Astrocyte (in vitro differentiated cells and primary cell): ENCODE results near the gene BMPR1B. TPM values are rescaled to one million over a fixed set of nuclear protein-coding genes. Genes with fewer than 3 reads are reported as not detected.

Experiments used
- DNase-seq: peaks from one replicate; pipeline ENCODE4 v3.0.0-alpha.2; 2010; ENCODE audit warnings: low read depth
- FAIRE-seq: peaks from 2 replicates; lab custom pipeline; 2011; peaks lifted over from hg19 to GRCh38; lab: Jason Lieb, UNC
- H2AFZ ChIP-seq: 2 replicates; pipeline ENCODE4 v1.6.0; 2012; ENCODE audit warnings: low read depth, low read length, inconsistent platforms
- H3K27ac ChIP-seq: 2 replicates; pipeline ENCODE4 v1.5.1; 2011; ENCODE audit warnings: low read depth, low read length, inconsistent platforms
- H3K27me3 ChIP-seq: 2 replicates; pipeline ENCODE4 v1.6.0; 2011; ENCODE audit warnings: low read length, inconsistent platforms; ENCODE audit not compliant: insufficient read depth
- H3K36me3 ChIP-seq: 2 replicates; pipeline ENCODE4 v1.5.1; 2011; ENCODE audit warnings: low read length, inconsistent platforms; ENCODE audit not compliant: insufficient read depth
- H3K4me1 ChIP-seq: 2 replicates; pipeline ENCODE4 v1.5.1; 2011; ENCODE audit warnings: low read length, inconsistent platforms; ENCODE audit not compliant: insufficient read depth
- H3K4me2 ChIP-seq: 2 replicates; pipeline ENCODE4 v1.6.0; 2012; ENCODE audit warnings: low read length, inconsistent platforms
- H3K4me3 ChIP-seq: 2 replicates; pipeline ENCODE4 v1.5.1; 2011; ENCODE audit warnings: low read depth, mild to moderate bottlenecking, low read length, inconsistent platforms; ENCODE audit not compliant: insufficient read depth
- H3K79me2 ChIP-seq: 2 replicates; pipeline ENCODE4 v1.6.0; 2012; ENCODE audit warnings: mild to moderate bottlenecking, low read length, inconsistent platforms; ENCODE audit not compliant: insufficient read depth
- H3K9ac ChIP-seq: 2 replicates; pipeline ENCODE4 v1.6.0; 2012; ENCODE audit warnings: mild to moderate bottlenecking, low read length, inconsistent platforms
- H3K9me3 ChIP-seq: 2 replicates; pipeline ENCODE4 v1.5.1; 2012; ENCODE audit warnings: low read depth, mild to moderate bottlenecking, low read length, inconsistent platforms; ENCODE audit not compliant: insufficient read depth
- H4K20me1 ChIP-seq: 2 replicates; pipeline ENCODE4 v1.6.0; 2012; ENCODE audit warnings: low read length, inconsistent platforms; ENCODE audit not compliant: insufficient read depth
- H3K27ac Mint-ChIP-seq: one replicate; pipeline ENCODE4 v1.8.0; 2021; ENCODE audit warnings: mild to moderate bottlenecking, mixed read lengths; ENCODE audit not compliant: unreplicated experiment
- H3K27me3 Mint-ChIP-seq: one replicate; pipeline ENCODE4 v1.8.0; 2021; ENCODE audit warnings: low read depth, mixed read lengths; ENCODE audit not compliant: unreplicated experiment
- H3K36me3 Mint-ChIP-seq: one replicate; pipeline ENCODE4 v1.8.0; 2021; ENCODE audit warnings: low read depth, mixed read lengths; ENCODE audit not compliant: unreplicated experiment
- H3K4me1 Mint-ChIP-seq: one replicate; pipeline ENCODE4 v1.8.0; 2021; ENCODE audit warnings: low read depth, mixed read lengths; ENCODE audit not compliant: unreplicated experiment
- H3K4me3 Mint-ChIP-seq: one replicate; pipeline ENCODE4 v1.8.0; 2021; ENCODE audit warnings: mild to moderate bottlenecking, moderate library complexity, mixed read lengths; ENCODE audit not compliant: unreplicated experiment
- H3K9me3 Mint-ChIP-seq: one replicate; pipeline ENCODE4 v1.8.0; 2021; ENCODE audit warnings: mild to moderate bottlenecking, mixed read lengths; ENCODE audit not compliant: unreplicated experiment
- EZH2 ChIP-seq: IDR thresholded peaks from 2 replicates; pipeline ENCODE4 v1.6.1; 2012; ENCODE audit warnings: mild to moderate bottlenecking, low read length, inconsistent platforms; ENCODE audit not compliant: insufficient read depth
- total RNA-seq: library from RNA; stranded (reverse); gene quantifications from 2 replicates; pipeline ENCODE4 v1.2.1, GENCODE V29; 2021
- TF ChIP-seq, protein P1 (sequence below): IDR thresholded peaks from 2 replicates; pipeline ENCODE4 v1.5.1; 2011; ENCODE audit warnings: low read depth, mild to moderate bottlenecking, inconsistent platforms, low read length, moderate library complexity; ENCODE audit not compliant: insufficient read depth

The BMPR1B gene
- total RNA-seq, 1 donor from 2014 or later: 14.1 TPM

- H2AFZ ChIP-seq: no peak overlapping the region
- H3K9ac ChIP-seq: no peak overlapping the region
- H3K27ac Mint-ChIP-seq: no peak overlapping the region
- H4K20me1 ChIP-seq: no peaks in the 10 kb centered on the region
- TF ChIP-seq EZH2: no peak
- TF ChIP-seq, protein P1, sequence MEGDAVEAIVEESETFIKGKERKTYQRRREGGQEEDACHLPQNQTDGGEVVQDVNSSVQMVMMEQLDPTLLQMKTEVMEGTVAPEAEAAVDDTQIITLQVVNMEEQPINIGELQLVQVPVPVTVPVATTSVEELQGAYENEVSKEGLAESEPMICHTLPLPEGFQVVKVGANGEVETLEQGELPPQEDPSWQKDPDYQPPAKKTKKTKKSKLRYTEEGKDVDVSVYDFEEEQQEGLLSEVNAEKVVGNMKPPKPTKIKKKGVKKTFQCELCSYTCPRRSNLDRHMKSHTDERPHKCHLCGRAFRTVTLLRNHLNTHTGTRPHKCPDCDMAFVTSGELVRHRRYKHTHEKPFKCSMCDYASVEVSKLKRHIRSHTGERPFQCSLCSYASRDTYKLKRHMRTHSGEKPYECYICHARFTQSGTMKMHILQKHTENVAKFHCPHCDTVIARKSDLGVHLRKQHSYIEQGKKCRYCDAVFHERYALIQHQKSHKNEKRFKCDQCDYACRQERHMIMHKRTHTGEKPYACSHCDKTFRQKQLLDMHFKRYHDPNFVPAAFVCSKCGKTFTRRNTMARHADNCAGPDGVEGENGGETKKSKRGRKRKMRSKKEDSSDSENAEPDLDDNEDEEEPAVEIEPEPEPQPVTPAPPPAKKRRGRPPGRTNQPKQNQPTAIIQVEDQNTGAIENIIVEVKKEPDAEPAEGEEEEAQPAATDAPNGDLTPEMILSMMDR: no peak
- peaks cover 5% of the 10 kb centered on the region for H3K9me3 Mint-ChIP-seq
- DNase-seq (no peak), FAIRE-seq (no peak)
- H3K27me3 Mint-ChIP-seq: no peaks in the 10 kb centered on the region
- no peak overlapping the region for H3K27ac ChIP-seq
- no peaks in the 10 kb centered on the region for H3K36me3 ChIP-seq
- no peak overlapping the region for H3K4me3 Mint-ChIP-seq
- H3K4me2 ChIP-seq: no peak overlapping the region
- no peaks in the 10 kb centered on the region for H3K36me3 Mint-ChIP-seq
- H3K9me3 ChIP-seq: no peaks in the 10 kb centered on the region
- H3K27me3 ChIP-seq: no peaks in the 10 kb centered on the region
- H3K4me1 Mint-ChIP-seq: no peaks in the 10 kb centered on the region
- no peaks in the 10 kb centered on the region for H3K79me2 ChIP-seq
- H3K4me3 ChIP-seq: no peak overlapping the region
- no peaks in the 10 kb centered on the region for H3K4me1 ChIP-seq
Measured at GRCh38 chr4:94954251-94954650, 196.5 kb downstream of the BMPR1B start.

DNA sequence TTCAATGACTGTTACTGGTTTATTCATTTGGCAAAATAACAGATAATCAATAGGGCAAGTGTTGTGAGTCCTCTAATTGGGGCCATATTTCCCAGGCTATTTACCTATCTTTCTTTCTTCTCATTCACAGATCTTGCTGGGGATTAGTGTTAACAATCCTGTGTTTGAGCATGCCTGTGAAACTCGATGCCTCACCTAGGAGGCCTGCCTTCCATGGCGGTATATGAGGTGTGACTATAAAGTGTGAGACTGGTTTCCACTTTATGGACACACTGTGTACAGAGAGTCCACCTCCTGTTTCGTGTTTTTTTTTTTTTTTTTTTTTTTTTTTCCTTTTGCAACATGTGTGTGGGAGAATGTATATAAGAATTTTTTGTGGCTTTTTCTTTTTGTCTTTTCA is 199.3 kb downstream of the BMPR1B start:
- no peak overlapping the region for H2AFZ ChIP-seq
- no peak overlapping the region for H3K9ac ChIP-seq
- no peaks in the 10 kb centered on the region for H3K36me3 ChIP-seq
- H3K27me3 ChIP-seq: no peaks in the 10 kb centered on the region
- H3K27ac ChIP-seq: no peak overlapping the region
- H3K79me2 ChIP-seq: no peaks in the 10 kb centered on the region
- no peaks in the 10 kb centered on the region for H3K4me1 ChIP-seq
- H3K36me3 Mint-ChIP-seq: no peaks in the 10 kb centered on the region
- no peak overlapping the region for H3K4me3 Mint-ChIP-seq
- no peaks in the 10 kb centered on the region for H4K20me1 ChIP-seq
- TF ChIP-seq, protein P1: no peak
- TF ChIP-seq EZH2: no peak
- H3K27ac Mint-ChIP-seq: no peak overlapping the region
- FAIRE-seq (no peak), DNase-seq (no peak)
- no peaks in the 10 kb centered on the region for H3K27me3 Mint-ChIP-seq
- H3K9me3 ChIP-seq: no peaks in the 10 kb centered on the region
- peaks cover 2% of the 10 kb centered on the region for H3K9me3 Mint-ChIP-seq
- H3K4me1 Mint-ChIP-seq: peaks cover 2% of the 10 kb centered on the region
- H3K4me2 ChIP-seq: no peak overlapping the region
- no peak overlapping the region for H3K4me3 ChIP-seq

GRCh38 chr4:94959307-94959706 is 201.6 kb downstream of the BMPR1B start:
- no peak overlapping the region for H3K27ac ChIP-seq
- FAIRE-seq (no peak), DNase-seq (no peak)
- no peaks in the 10 kb centered on the region for H3K9me3 ChIP-seq
- H2AFZ ChIP-seq: no peak overlapping the region
- H3K36me3 ChIP-seq: no peaks in the 10 kb centered on the region
- H3K4me1 ChIP-seq: no peaks in the 10 kb centered on the region
- Mint-ChIP-seq H3K9me3 (no peaks in the 10 kb centered on the region), H3K4me1 (peaks cover 2% of the 10 kb centered on the region), H3K4me3 (no peak overlapping the region), H3K27me3 (no peaks in the 10 kb centered on the region), H3K36me3 (no peaks in the 10 kb centered on the region), H3K27ac (no peak overlapping the region)
- no peaks in the 10 kb centered on the region for H3K27me3 ChIP-seq
- no peak overlapping the region for H3K9ac ChIP-seq
- no peaks in the 10 kb centered on the region for H3K79me2 ChIP-seq
- no peaks in the 10 kb centered on the region for H4K20me1 ChIP-seq
- no peak overlapping the region for H3K4me3 ChIP-seq
- H3K4me2 ChIP-seq: no peak overlapping the region
- TF ChIP-seq, protein P1: no peak
- no peak for TF ChIP-seq EZH2
